Smooth muscle cell (in vitro differentiated cells): ENCODE data around the gene MXD3. TPM values are rescaled to one million over a fixed set of nuclear protein-coding genes. Genes with fewer than 3 reads are reported as not detected.
A peak's percentile ranks its signal among the peaks of the same experiment; 100 is the strongest.

ENCODE experiments used
- DNase-seq: peaks from one replicate; lab custom pipeline; 2025; ENCODE audit not compliant: unreplicated experiment; lab: John Stamatoyannopoulos, UW
- H2AFZ ChIP-seq: fragments of 200-600 bp; sonication (generic); 2 replicates; pipeline ENCODE4 v1.6.0; 2016; ENCODE audit warnings: antibody characterized with exemption, low read depth, mild to moderate bottlenecking
- H3F3A ChIP-seq: fragments of 200-600 bp; sonication (generic); 2 replicates; pipeline ENCODE4 v1.6.0; 2017; ENCODE audit warnings: antibody characterized with exemption, low read depth
- H3K27ac ChIP-seq: fragments of 200-600 bp; sonication (generic); 2 replicates; pipeline ENCODE4 v1.5.1; 2016; ENCODE audit warnings: low read depth, mild to moderate bottlenecking
- H3K27me3 ChIP-seq: fragments of 200-600 bp; sonication (generic); 2 replicates; pipeline ENCODE4 v1.6.1; 2016; ENCODE audit warnings: low read depth, mild to moderate bottlenecking
- H3K36me3 ChIP-seq: fragments of 200-600 bp; sonication (generic); 2 replicates; pipeline ENCODE4 v1.5.1; 2016; ENCODE audit warnings: low read depth
- H3K4me1 ChIP-seq: fragments of 200-600 bp; sonication (generic); 2 replicates; pipeline ENCODE4 v1.5.1; 2016; ENCODE audit warnings: low read depth
- H3K4me2 ChIP-seq: fragments of 200-600 bp; sonication (generic); 2 replicates; pipeline ENCODE4 v1.6.0; 2016; ENCODE audit warnings: mild to moderate bottlenecking
- H3K4me3 ChIP-seq: fragments of 200-600 bp; sonication (generic); 2 replicates; pipeline ENCODE4 v1.5.1; 2016; ENCODE audit warnings: mild to moderate bottlenecking
- H3K79me2 ChIP-seq: fragments of 200-600 bp; sonication (generic); 2 replicates; pipeline ENCODE4 v1.6.0; 2016; ENCODE audit warnings: low read depth, mild to moderate bottlenecking
- H3K9ac ChIP-seq: fragments of 200-600 bp; sonication (generic); 2 replicates; pipeline ENCODE4 v1.6.0; 2016; ENCODE audit warnings: low read depth
- H3K9me3 ChIP-seq: fragments of 200-600 bp; sonication (generic); replicated peaks from 2 replicates; pipeline ENCODE4 v1.5.1; 2016; ENCODE audit warnings: low read depth
- H4K20me1 ChIP-seq: fragments of 200-600 bp; sonication (generic); 2 replicates; pipeline ENCODE4 v1.6.0; 2016; ENCODE audit warnings: low read depth
- WGBS: methylation state at CpG from one replicate; pipeline ENCODE4 v1.1.7; 2016; ENCODE audit warnings: low lambda C conversion rate; 5-methylcytosine and 5-hydroxymethylcytosine counted together
- polyA plus RNA-seq: library from polyadenylated mRNA; unstranded; fragments of >200 nt; fragmentation: Nextera tagmentation; extraction: Ambion mirVana; gene quantifications from 2 replicates; pipeline ENCODE4 v1.2.1, GENCODE V29; 2016
- total RNA-seq: library from RNA; depleted of rRNA; stranded (reverse); fragments of >200 nt; gene quantifications from 2 replicates; pipeline ENCODE4 v1.2.3, GENCODE V29; 2014
- TF ChIP-seq, protein P1 (sequence below): fragments of 200-600 bp; sonication (generic); IDR thresholded peaks from 2 replicates; pipeline ENCODE4 v1.5.1; 2017; ENCODE audit warnings: borderline replicate concordance, mild to moderate bottlenecking, antibody characterized with exemption; ENCODE audit not compliant: insufficient read depth, poor library complexity, severe bottlenecking

The MXD3 gene
- total and polyA plus RNA-seq, 2 experiments from 2014 or later, result 8.6 to 15.6 TPM

- 1% methylated on average over 22 of the region's 25 CpGs for WGBS
- Histone ChIP-seq H3K36me3 (no peaks in the 10 kb centered on the region), H3K9me3 (no peaks in the 10 kb centered on the region), H3K27me3 (no peaks in the 10 kb centered on the region), H2AFZ (peak overlapping the region; percentile 62), H3K9ac (peak overlapping the region; percentile 97), H3K79me2 (peaks cover 30% of the 10 kb centered on the region), H3K27ac (peak overlapping the region; percentile 96), H3K4me1 (peaks cover 12% of the 10 kb centered on the region), H4K20me1 (peaks cover 21% of the 10 kb centered on the region), H3K4me3 (peak overlapping the region; percentile 100), H3F3A (peaks cover 22% of the 10 kb centered on the region), H3K4me2 (peak overlapping the region; percentile 100)
- TF ChIP-seq, protein P1, sequence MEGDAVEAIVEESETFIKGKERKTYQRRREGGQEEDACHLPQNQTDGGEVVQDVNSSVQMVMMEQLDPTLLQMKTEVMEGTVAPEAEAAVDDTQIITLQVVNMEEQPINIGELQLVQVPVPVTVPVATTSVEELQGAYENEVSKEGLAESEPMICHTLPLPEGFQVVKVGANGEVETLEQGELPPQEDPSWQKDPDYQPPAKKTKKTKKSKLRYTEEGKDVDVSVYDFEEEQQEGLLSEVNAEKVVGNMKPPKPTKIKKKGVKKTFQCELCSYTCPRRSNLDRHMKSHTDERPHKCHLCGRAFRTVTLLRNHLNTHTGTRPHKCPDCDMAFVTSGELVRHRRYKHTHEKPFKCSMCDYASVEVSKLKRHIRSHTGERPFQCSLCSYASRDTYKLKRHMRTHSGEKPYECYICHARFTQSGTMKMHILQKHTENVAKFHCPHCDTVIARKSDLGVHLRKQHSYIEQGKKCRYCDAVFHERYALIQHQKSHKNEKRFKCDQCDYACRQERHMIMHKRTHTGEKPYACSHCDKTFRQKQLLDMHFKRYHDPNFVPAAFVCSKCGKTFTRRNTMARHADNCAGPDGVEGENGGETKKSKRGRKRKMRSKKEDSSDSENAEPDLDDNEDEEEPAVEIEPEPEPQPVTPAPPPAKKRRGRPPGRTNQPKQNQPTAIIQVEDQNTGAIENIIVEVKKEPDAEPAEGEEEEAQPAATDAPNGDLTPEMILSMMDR, result no peak
- DNase-seq, result no peak
These were observed 7.7 kb downstream of the MXD3 start for GRCh38 chr5:177303925-177304391.

- Histone ChIP-seq H2AFZ (peak within 1 kb of the TSS; percentile 66), H3K4me3 (peak within 1 kb of the TSS; percentile 100), H3F3A (peaks cover 28% of the 10 kb centered on the region), H3K27ac (peak within 1 kb of the TSS; percentile 96), H4K20me1 (peaks cover 21% of the 10 kb centered on the region), H3K36me3 (no peaks in the 10 kb centered on the region), H3K79me2 (peaks cover 30% of the 10 kb centered on the region), H3K9me3 (no peaks in the 10 kb centered on the region), H3K9ac (peak within 1 kb of the TSS; percentile 97), H3K4me2 (peak within 1 kb of the TSS; percentile 100), H3K4me1 (peaks cover 12% of the 10 kb centered on the region), H3K27me3 (no peaks in the 10 kb centered on the region)
- TF ChIP-seq, protein P1, result peak; percentile 39
- under 1% methylated on average over 57 of the region's 100 CpGs for WGBS
- DNase-seq, result peak; percentile 74
These were observed 8.4 kb downstream of the MXD3 start, which contains the start of the genes PRELID1 and RAB24 for GRCh38 chr5:177303121-177303924. Gene PRELID1 (plus strand): TSS chr5:177303799. CDS start chr5:177303986, 187 bp downstream. Gene RAB24 (minus strand): TSS chr5:177303719. CDS start chr5:177303288, 431 bp downstream.

DNA sequence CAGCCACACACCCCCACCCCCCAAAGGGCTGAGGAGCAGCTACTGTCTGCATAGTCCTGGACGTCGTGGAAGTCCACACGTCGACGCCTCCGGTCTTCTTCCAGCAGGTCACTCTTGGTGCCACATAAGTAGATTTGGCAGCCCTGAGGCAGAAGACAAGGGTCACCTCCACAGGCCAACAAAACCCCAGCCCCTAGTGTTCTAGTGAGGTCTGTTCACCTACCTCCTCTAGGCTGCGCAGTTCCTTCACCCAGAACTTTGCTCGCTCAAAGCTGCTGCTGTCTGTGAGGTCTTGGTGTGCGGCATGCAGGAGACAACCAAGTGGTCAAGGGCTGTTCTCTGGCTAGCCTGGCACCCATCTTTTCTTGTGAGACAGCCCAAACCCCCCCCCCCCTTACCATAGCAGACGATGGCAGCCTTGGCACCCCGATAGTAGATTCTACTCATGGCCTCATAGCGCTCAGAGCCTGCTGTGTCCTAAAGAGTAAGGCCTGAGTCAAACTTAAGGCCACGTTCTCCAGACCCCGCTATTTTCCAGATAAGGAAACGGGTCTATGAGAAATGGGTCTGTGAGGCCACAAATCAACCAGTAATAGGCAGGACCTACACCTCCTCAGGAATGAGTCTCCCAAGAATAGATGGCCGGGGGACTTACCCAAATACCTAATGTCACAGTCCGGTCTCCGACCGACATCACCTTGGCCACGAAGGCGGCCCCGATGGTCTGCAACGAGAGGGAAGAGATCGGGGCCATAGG, 9.2 kb downstream of the MXD3 start:
- Histone ChIP-seq H3K4me2 (peak overlapping the region; percentile 100), H3K4me1 (peaks cover 12% of the 10 kb centered on the region), H3F3A (peaks cover 35% of the 10 kb centered on the region), H3K9ac (peak overlapping the region; percentile 97), H3K27me3 (no peaks in the 10 kb centered on the region), H3K27ac (peak overlapping the region; percentile 96), H4K20me1 (peaks cover 21% of the 10 kb centered on the region), H3K79me2 (peaks cover 30% of the 10 kb centered on the region), H3K36me3 (no peaks in the 10 kb centered on the region), H3K9me3 (no peaks in the 10 kb centered on the region), H2AFZ (no peak overlapping the region), H3K4me3 (peak overlapping the region; percentile 100)
- TF ChIP-seq, protein P1, result no peak
- 41% methylated on average over 24 of the region's 24 CpGs for WGBS
- DNase-seq, result no peak
